Peyer's patch (tissue), 4 donors: ENCODE results near the gene MNAT1. TPM values are rescaled to one million over a fixed set of nuclear protein-coding genes. Genes with fewer than 3 reads are reported as not detected.

Source experiments
- DNase-seq, 3 donors: peaks; one replicate each; pipeline ENCODE4 v3.0.0-alpha.2; 2017 to 2019
- H3K27ac ChIP-seq, 4 donors: fragments of 200-600 bp; sonication (generic); one replicate each; pipeline ENCODE4 v1.5.1; 2016 to 2019
- H3K27me3 ChIP-seq, 2 donors: fragments of 200-600 bp; sonication (generic); one replicate each; pipeline ENCODE4 v1.5.1; 2019
- H3K36me3 ChIP-seq, 3 donors: fragments of 200-600 bp; sonication (generic); one replicate each; pipeline ENCODE4 v1.5.1; 2016 to 2019
- H3K4me1 ChIP-seq, 4 donors: fragments of 200-600 bp; sonication (generic); one replicate each; pipeline ENCODE4 v1.5.1; 2016 to 2019
- H3K4me3 ChIP-seq, 4 donors: fragments of 200-600 bp; sonication (generic); 1 replicate in 3 of 4; 2 replicates in 1 of 4; pipeline ENCODE4 v1.5.1; 2016 to 2019; ENCODE audit warnings: mild to moderate bottlenecking in 1 of 4
- H3K9me3 ChIP-seq, 4 donors: fragments of 200-600 bp; sonication (generic); one replicate each; pipeline ENCODE4 v1.5.1; 2016 to 2019; ENCODE audit warnings: mild to moderate bottlenecking in 1 of 4
- CTCF ChIP-seq, 6 experiments: fragments of 450-650 bp in 4 of 6; fragments of 200-600 bp in 2 of 6; sonication (generic) in 1 of 6; IDR thresholded peaks; one replicate each; pipeline ENCODE4 v1.5.1; 2017 to 2019; ENCODE audit warnings: antibody characterized with exemption in 6 of 6, mild to moderate bottlenecking in 3 of 6, moderate library complexity in 1 of 6
- POLR2A ChIP-seq, 2 donors: fragments of 450-650 bp; IDR thresholded peaks; one replicate each; pipeline ENCODE4 v1.5.1; 2017; ENCODE audit warnings: antibody characterized with exemption in 2 of 2, mild to moderate bottlenecking in 2 of 2, moderate library complexity in 2 of 2
- total RNA-seq, 4 donors: library from RNA; depleted of rRNA; stranded (reverse); fragments of >200 nt; gene quantifications; one replicate each; pipeline ENCODE4 v1.1.0, GENCODE V29; 2016

The MNAT1 gene
- total RNA-seq, 4 donors from 2014 or later: 7.5 to 66.8 (median 17.2) TPM

- Histone ChIP-seq H3K4me3 (no peak overlapping the region), H3K36me3 (no peaks in the 10 kb centered on the region), H3K9me3 (no peaks in the 10 kb centered on the region), H3K27ac (no peak overlapping the region), H3K4me1 (no peaks in the 10 kb centered on the region), H3K27me3 (no peaks in the 10 kb centered on the region)
- no peak for TF ChIP-seq POLR2A (IDR thresholded peaks at IDR 0.05)
- TF ChIP-seq CTCF (IDR thresholded peaks at IDR 0.05): no peak
- no peak for DNase-seq
Observed at GRCh38 chr14:60945984-60946383, 211.4 kb downstream of the MNAT1 start.

- Histone ChIP-seq H3K27ac (no peak overlapping the region), H3K36me3 (no peaks in the 10 kb centered on the region), H3K4me3 (no peak overlapping the region), H3K9me3 (no peaks in the 10 kb centered on the region), H3K27me3 (no peaks in the 10 kb centered on the region), H3K4me1 (no peaks in the 10 kb centered on the region)
- TF ChIP-seq CTCF (IDR thresholded peaks at IDR 0.05) (no peak), POLR2A (IDR thresholded peaks at IDR 0.05) (no peak)
- no peak for DNase-seq
Observed at GRCh38 chr14:60946773-60947172, 212.2 kb downstream of the MNAT1 start.

GRCh38 chr14:60951776-60952435 lies 217.3 kb downstream of the MNAT1 start:
- Histone ChIP-seq H3K4me3 (no peak overlapping the region), H3K36me3 (no peaks in the 10 kb centered on the region), H3K4me1 (no peaks in the 10 kb centered on the region), H3K27me3 (no peaks in the 10 kb centered on the region), H3K27ac (no peak overlapping the region), H3K9me3 (no peaks in the 10 kb centered on the region)
- TF ChIP-seq CTCF (IDR thresholded peaks at IDR 0.05): no peak
- TF ChIP-seq POLR2A (IDR thresholded peaks at IDR 0.05): no peak
- DNase-seq: no peak

- H3K27me3 ChIP-seq: no peaks in the 10 kb centered on the region
- no peak overlapping the region for H3K4me3 ChIP-seq
- no peaks in the 10 kb centered on the region for H3K4me1 ChIP-seq
- no peak overlapping the region for H3K27ac ChIP-seq
- DNase-seq: no peak
- H3K9me3 ChIP-seq: peaks cover 0 to 12% (median 0%) of the 10 kb centered on the region in 4 donors
- TF ChIP-seq POLR2A (IDR thresholded peaks at IDR 0.05): no peak
- no peak for TF ChIP-seq CTCF (IDR thresholded peaks at IDR 0.05)
- H3K36me3 ChIP-seq: no peaks in the 10 kb centered on the region
Observed at GRCh38 chr14:60956202-60956601, 221.6 kb downstream of the MNAT1 start.

GRCh38 chr14:60956632-60957031 lies 222.1 kb downstream of the MNAT1 start:
- no peak overlapping the region for H3K4me3 ChIP-seq
- no peak overlapping the region for H3K27ac ChIP-seq
- peaks cover 0 to 12% (median 0%) of the 10 kb centered on the region in 4 donors for H3K9me3 ChIP-seq
- TF ChIP-seq POLR2A (IDR thresholded peaks at IDR 0.05): no peak
- no peak for TF ChIP-seq CTCF (IDR thresholded peaks at IDR 0.05)
- DNase-seq: no peak
- H3K27me3 ChIP-seq: no peaks in the 10 kb centered on the region
- H3K36me3 ChIP-seq: no peaks in the 10 kb centered on the region
- H3K4me1 ChIP-seq: no peaks in the 10 kb centered on the region
